Measurements from ENCODE around the gene CLASP1. TPM values are rescaled to one million over a fixed set of nuclear protein-coding genes. Genes with fewer than 3 reads are reported as not detected.
"Not testable (repeated sequence)": the region's sequence is repeated elsewhere in the genome, so short reads cannot be mapped to it uniquely, and the experiment has no call there.

Gene CLASP1
- total and polyA plus RNA-seq, 5 donors = 19.1 to 62.4 (median 60.7) TPM

- no peak overlapping the region for H3K4me3 ChIP-seq (ENCODE audit: low read length)
- 82% methylated on average over 4 of the region's 4 CpGs for WGBS
- ATAC-seq = no peak
- H3K9me3 ChIP-seq (ENCODE audit: control insufficient read depth, low read length) = no peaks in the 10 kb centered on the region
- H3K27me3 ChIP-seq (ENCODE audit: control insufficient read depth, insufficient read depth) = no peaks in the 10 kb centered on the region
- DNase-seq = no peak
- intact Hi-C loops (cut with DNase I) = no loop called here
- peak overlapping the region; percentile 78 for H3K27ac ChIP-seq (ENCODE audit: low read length)
- peaks cover 22% of the 10 kb centered on the region for H3K4me1 ChIP-seq (ENCODE audit: control insufficient read depth, insufficient read depth, low read length)
Measured at GRCh38 chr2:121562269-121563176, 86.7 kb downstream of the CLASP1 start.

- H3K27me3 ChIP-seq (ENCODE audit: control insufficient read depth, insufficient read depth) = no peaks in the 10 kb centered on the region
- DNase-seq = peak in 2 of 3 donors; percentile 25 to 47
- no peaks in the 10 kb centered on the region for H3K9me3 ChIP-seq (ENCODE audit: control insufficient read depth, low read length)
- 92% methylated on average over 2 of the region's 2 CpGs for WGBS
- intact Hi-C loops (cut with DNase I) = no loop called here
- ATAC-seq = no peak
- H3K4me3 ChIP-seq (ENCODE audit: low read length) = no peak overlapping the region
- no peak overlapping the region for H3K27ac ChIP-seq (ENCODE audit: low read length)
- peaks cover 22% of the 10 kb centered on the region for H3K4me1 ChIP-seq (ENCODE audit: control insufficient read depth, insufficient read depth, low read length)
Measured at GRCh38 chr2:121561617-121562268, 87.5 kb downstream of the CLASP1 start.

- no peak for ATAC-seq
- intact Hi-C loops (cut with DNase I) = no loop called here
- Histone ChIP-seq H3K27me3 (ENCODE audit: control insufficient read depth, insufficient read depth) (no peaks in the 10 kb centered on the region), H3K9me3 (ENCODE audit: control insufficient read depth, low read length) (no peaks in the 10 kb centered on the region), H3K4me3 (ENCODE audit: low read length) (no peak overlapping the region), H3K4me1 (ENCODE audit: control insufficient read depth, insufficient read depth, low read length) (peaks cover 11% of the 10 kb centered on the region), H3K27ac (ENCODE audit: low read length) (no peak overlapping the region)
- DNase-seq = no peak
- 84% methylated on average over 7 of the region's 7 CpGs for WGBS
Measured at GRCh38 chr2:121558329-121558728, 90.9 kb downstream of the CLASP1 start.

- no peak overlapping the region for H3K27ac ChIP-seq (ENCODE audit: low read length)
Measured at GRCh38 chr2:121555008-121555407, 94.3 kb downstream of the CLASP1 start.

GRCh38 chr2:121552477-121553180 is 96.6 kb downstream of the CLASP1 start:
- H3K4me1 ChIP-seq (ENCODE audit: control insufficient read depth, insufficient read depth, low read length); H3K4me3 ChIP-seq (ENCODE audit: low read length); H3K27me3 ChIP-seq (ENCODE audit: control insufficient read depth, insufficient read depth); H3K27ac ChIP-seq (ENCODE audit: low read length); DNase-seq; H3K9me3 ChIP-seq (ENCODE audit: control insufficient read depth, low read length); intact Hi-C loops (cut with DNase I); ATAC-seq: not testable (repeated sequence)
- WGBS = 87% methylated on average over 2 of the region's 2 CpGs

More at GRCh38 chr2:121555008-121555407, 94.3 kb downstream of the CLASP1 start:
- Histone ChIP-seq H3K4me3 (ENCODE audit: low read length) (no peak overlapping the region), H3K27me3 (ENCODE audit: control insufficient read depth, insufficient read depth) (no peaks in the 10 kb centered on the region), H3K4me1 (ENCODE audit: control insufficient read depth, insufficient read depth, low read length) (peaks cover 2% of the 10 kb centered on the region), H3K9me3 (ENCODE audit: control insufficient read depth, low read length) (no peaks in the 10 kb centered on the region)
- WGBS = 77% methylated on average over 7 of the region's 7 CpGs
- DNase-seq (no peak), ATAC-seq (peak; percentile 41 to 59)
- intact Hi-C loops (cut with DNase I) = no loop called here

- DNase-seq (no peak), ATAC-seq (no peak)
- H3K4me1 ChIP-seq (ENCODE audit: control insufficient read depth, insufficient read depth, low read length) = peaks cover 10% of the 10 kb centered on the region
- H3K27ac ChIP-seq (ENCODE audit: low read length) = no peak overlapping the region
- intact Hi-C loops (cut with DNase I) = no loop called here
- H3K9me3 ChIP-seq (ENCODE audit: control insufficient read depth, low read length) = no peaks in the 10 kb centered on the region
- no peaks in the 10 kb centered on the region for H3K27me3 ChIP-seq (ENCODE audit: control insufficient read depth, insufficient read depth)
- WGBS = 75% methylated on average over 2 of the region's 2 CpGs
- H3K4me3 ChIP-seq (ENCODE audit: low read length) = no peak overlapping the region
Measured at GRCh38 chr2:121550669-121551068, 98.6 kb downstream of the CLASP1 start.

GRCh38 chr2:121547646-121548045 is 101.6 kb downstream of the CLASP1 start:
- intact Hi-C loops (cut with DNase I) = no loop called here
- Histone ChIP-seq H3K4me3 (ENCODE audit: low read length) (no peak overlapping the region), H3K4me1 (ENCODE audit: control insufficient read depth, insufficient read depth, low read length) (peaks cover 12% of the 10 kb centered on the region), H3K9me3 (ENCODE audit: control insufficient read depth, low read length) (no peaks in the 10 kb centered on the region), H3K27ac (ENCODE audit: low read length) (no peak overlapping the region), H3K27me3 (ENCODE audit: control insufficient read depth, insufficient read depth) (no peaks in the 10 kb centered on the region)
- DNase-seq (no peak), ATAC-seq (no peak)
- 90% methylated on average over 5 of the region's 5 CpGs for WGBS

GRCh38 chr2:121545913-121546312 is 103.3 kb downstream of the CLASP1 start:
- intact Hi-C loops (cut with DNase I) = no loop called here
- no peak for DNase-seq
- no peak overlapping the region for H3K27ac ChIP-seq (ENCODE audit: low read length)
- H3K4me3 ChIP-seq (ENCODE audit: low read length) = no peak overlapping the region
- H3K9me3 ChIP-seq (ENCODE audit: control insufficient read depth, low read length) = no peaks in the 10 kb centered on the region
- no peaks in the 10 kb centered on the region for H3K27me3 ChIP-seq (ENCODE audit: control insufficient read depth, insufficient read depth)
- 94% methylated on average over 2 of the region's 2 CpGs for whole genome bisulfite sequencing
- H3K4me1 ChIP-seq (ENCODE audit: control insufficient read depth, insufficient read depth, low read length) = peaks cover 12% of the 10 kb centered on the region
- ATAC-seq = no peak

- H3K27ac ChIP-seq (ENCODE audit: low read length) = no peak overlapping the region
Measured at GRCh38 chr2:121545257-121545656, 104.0 kb downstream of the CLASP1 start.

GRCh38 chr2:121541495-121541894 is 107.8 kb downstream of the CLASP1 start:
- no peak for ATAC-seq
- Histone ChIP-seq H3K4me3 (ENCODE audit: low read length) (no peak overlapping the region), H3K27me3 (ENCODE audit: control insufficient read depth, insufficient read depth) (no peaks in the 10 kb centered on the region), H3K4me1 (ENCODE audit: control insufficient read depth, insufficient read depth, low read length) (peaks cover 5% of the 10 kb centered on the region), H3K27ac (ENCODE audit: low read length) (no peak overlapping the region), H3K9me3 (ENCODE audit: control insufficient read depth, low read length) (no peaks in the 10 kb centered on the region)
- no peak for DNase-seq
- intact Hi-C loops (cut with DNase I) = no loop called here
- WGBS = 58% methylated on average over 7 of the region's 7 CpGs

More at GRCh38 chr2:121545257-121545656, 104.0 kb downstream of the CLASP1 start:
- WGBS = 61% methylated on average over 7 of the region's 7 CpGs
- intact Hi-C loops (cut with DNase I) = no loop called here
- Histone ChIP-seq H3K27me3 (ENCODE audit: control insufficient read depth, insufficient read depth) (no peaks in the 10 kb centered on the region), H3K4me1 (ENCODE audit: control insufficient read depth, insufficient read depth, low read length) (peaks cover 12% of the 10 kb centered on the region), H3K4me3 (ENCODE audit: low read length) (no peak overlapping the region), H3K9me3 (ENCODE audit: control insufficient read depth, low read length) (no peaks in the 10 kb centered on the region)
- DNase-seq = no peak
- ATAC-seq = no peak

Measured in right cardiac atrium (tissue), 5 donors.